Ishikawa (cell line): ENCODE results near the gene ENTPD1.

Experiments used
- CEBPB ChIP-seq: IDR thresholded peaks from 2 replicates; pipeline ENCODE4 v1.6.1; 2012
- CREB1 ChIP-seq: IDR thresholded peaks from 2 replicates; pipeline ENCODE4 v1.6.1; 2012; ENCODE audit warnings: low read depth
- NFIC ChIP-seq: IDR thresholded peaks from 2 replicates; pipeline ENCODE4 v1.6.1; 2012
- RAD21 ChIP-seq: IDR thresholded peaks from 2 replicates; pipeline ENCODE4 v1.6.1; 2012; ENCODE audit warnings: low read depth
- TAF1 ChIP-seq: IDR thresholded peaks from 2 replicates; pipeline ENCODE4 v1.6.1; 2012; ENCODE audit warnings: low read depth, mild to moderate bottlenecking
- TF ChIP-seq, protein P1 (sequence below): IDR thresholded peaks from 2 replicates; pipeline ENCODE4 v1.6.1; 2012; ENCODE audit warnings: low read depth, mild to moderate bottlenecking

DNA sequence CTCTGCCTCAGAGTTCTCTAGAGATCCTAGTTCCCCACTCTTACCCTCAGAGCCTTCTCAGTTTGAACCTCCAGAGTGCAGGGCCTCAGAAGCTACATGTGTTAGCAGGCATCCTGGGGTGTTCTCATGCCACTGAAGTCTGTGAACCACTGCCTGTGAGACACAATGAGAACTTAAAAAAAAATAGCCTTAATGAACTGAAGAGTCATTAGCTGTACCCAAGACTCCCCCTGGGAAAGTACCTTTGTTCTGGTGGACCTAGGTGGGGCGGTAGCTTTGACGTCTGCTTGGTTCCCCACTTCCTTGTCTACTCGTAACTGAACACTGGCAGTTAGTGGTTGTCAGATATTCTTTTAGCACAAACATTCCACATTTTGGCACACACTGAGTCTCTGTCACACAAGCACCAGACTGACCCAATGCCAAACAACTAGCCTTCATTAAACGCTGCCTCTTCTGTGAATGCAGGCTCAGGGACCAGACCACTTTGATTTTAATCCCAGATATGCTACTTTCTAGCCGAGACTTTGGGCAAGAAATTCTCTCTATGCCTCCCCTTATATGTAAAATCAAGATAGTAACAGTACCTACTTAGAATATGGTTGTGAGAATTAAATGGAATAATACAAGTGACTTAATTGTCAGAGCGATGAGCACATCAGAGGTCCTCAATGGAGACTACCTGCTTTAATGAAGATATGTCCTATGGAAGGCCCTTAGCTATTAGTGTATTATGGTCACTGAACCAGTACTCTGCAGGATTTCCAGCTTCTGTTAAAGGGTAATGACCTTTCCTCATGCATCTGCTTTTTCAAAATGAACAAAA is 76.5 kb downstream of the ENTPD1 start:
- TF ChIP-seq RAD21 (no peak), CEBPB (no peak), TAF1 (no peak), NFIC (no peak), CREB1 (no peak)
- TF ChIP-seq, protein P1, sequence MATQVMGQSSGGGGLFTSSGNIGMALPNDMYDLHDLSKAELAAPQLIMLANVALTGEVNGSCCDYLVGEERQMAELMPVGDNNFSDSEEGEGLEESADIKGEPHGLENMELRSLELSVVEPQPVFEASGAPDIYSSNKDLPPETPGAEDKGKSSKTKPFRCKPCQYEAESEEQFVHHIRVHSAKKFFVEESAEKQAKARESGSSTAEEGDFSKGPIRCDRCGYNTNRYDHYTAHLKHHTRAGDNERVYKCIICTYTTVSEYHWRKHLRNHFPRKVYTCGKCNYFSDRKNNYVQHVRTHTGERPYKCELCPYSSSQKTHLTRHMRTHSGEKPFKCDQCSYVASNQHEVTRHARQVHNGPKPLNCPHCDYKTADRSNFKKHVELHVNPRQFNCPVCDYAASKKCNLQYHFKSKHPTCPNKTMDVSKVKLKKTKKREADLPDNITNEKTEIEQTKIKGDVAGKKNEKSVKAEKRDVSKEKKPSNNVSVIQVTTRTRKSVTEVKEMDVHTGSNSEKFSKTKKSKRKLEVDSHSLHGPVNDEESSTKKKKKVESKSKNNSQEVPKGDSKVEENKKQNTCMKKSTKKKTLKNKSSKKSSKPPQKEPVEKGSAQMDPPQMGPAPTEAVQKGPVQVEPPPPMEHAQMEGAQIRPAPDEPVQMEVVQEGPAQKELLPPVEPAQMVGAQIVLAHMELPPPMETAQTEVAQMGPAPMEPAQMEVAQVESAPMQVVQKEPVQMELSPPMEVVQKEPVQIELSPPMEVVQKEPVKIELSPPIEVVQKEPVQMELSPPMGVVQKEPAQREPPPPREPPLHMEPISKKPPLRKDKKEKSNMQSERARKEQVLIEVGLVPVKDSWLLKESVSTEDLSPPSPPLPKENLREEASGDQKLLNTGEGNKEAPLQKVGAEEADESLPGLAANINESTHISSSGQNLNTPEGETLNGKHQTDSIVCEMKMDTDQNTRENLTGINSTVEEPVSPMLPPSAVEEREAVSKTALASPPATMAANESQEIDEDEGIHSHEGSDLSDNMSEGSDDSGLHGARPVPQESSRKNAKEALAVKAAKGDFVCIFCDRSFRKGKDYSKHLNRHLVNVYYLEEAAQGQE, result no peak
